GM18907 (cell line): ENCODE results near the gene ANKRD63.

Source experiments
- ATAC-seq: cut with Tn5 transposase; IDR thresholded peaks from one replicate; pipeline ENCODE4 v1.9.1; 2021; ENCODE audit warnings: mild to moderate bottlenecking, moderate library complexity; ENCODE audit not compliant: unreplicated experiment

ANKRD63 gene

DNA sequence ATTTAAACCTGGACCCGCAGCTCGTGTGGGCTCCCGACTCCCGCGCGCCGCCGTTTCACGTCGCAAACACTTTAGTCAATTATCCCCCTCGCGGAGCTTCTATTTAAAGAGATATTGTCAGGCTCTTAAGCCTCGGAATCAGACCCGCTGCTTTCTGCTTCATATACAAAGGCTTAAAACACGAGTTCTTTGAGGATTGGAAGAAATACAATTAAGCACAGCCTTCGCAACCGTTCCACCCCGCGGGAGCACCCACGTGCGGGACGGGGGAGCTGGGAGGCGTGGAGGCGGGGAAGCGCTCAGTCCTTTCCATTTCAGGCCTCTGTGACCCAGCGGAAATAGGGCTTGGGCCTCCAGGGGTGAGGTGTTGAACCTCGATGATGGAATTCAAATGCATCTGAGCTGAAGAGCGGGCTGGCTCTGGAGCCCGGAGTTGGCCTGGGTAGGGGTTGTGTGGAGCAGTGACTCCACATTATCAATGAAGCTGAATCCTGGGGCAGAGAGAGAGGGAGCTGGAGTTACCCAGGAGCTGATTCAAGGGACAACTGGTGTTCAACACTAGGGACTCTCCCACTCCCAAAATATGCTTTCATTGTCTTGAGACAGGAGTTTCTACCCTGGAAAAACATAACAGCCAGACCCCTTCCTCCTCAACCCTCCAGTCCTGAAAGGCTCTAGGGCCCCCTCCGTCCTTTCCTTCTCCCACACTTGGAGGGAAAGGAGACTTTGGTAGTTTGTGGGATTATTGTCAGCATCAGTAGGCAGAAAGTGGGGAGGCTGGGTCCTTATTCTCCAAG lies 2.4 kb downstream of the ANKRD63 start:
- no peak for ATAC-seq

DNA sequence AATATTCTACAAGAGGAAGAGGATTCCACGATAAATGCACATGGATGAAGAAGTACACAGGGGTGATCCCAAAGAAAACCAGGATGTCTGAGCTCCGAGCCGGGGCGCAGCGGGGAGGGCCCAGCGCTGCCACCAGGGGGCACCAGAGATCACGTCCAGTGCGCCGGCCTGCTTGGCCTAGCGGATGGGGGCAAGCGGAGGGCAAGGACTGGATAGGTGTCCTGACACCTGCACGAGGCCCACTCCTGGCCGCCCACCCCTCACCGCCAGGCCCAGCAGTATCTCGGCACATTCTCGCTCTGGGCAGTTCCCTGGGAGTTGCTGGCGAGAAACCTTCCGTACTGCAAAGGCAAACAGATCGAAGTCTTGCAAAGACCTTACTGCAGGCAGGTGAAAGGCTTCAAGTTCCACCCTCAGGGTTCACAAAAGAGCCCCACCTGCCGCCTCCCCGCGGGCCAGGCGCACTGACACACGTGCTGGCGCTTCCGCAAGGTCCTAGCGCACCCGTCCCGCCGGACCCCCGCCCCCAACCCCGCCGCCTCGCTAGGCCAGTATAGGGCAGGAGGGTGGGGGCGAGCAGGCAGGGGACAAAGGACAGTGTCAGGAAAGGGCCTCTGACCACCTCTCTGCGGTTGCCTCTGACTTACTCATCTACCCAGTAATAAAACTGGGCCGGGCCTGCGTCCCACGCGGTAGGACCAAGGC lies 3.3 kb downstream of the ANKRD63 start:
- ATAC-seq: no peak

- no peak for ATAC-seq
Observed at GRCh38 chr15:40278026-40278425, 4.8 kb downstream of the ANKRD63 start.

GRCh38 chr15:40277471-40277870 lies 5.4 kb downstream of the ANKRD63 start:
- ATAC-seq: no peak

DNA sequence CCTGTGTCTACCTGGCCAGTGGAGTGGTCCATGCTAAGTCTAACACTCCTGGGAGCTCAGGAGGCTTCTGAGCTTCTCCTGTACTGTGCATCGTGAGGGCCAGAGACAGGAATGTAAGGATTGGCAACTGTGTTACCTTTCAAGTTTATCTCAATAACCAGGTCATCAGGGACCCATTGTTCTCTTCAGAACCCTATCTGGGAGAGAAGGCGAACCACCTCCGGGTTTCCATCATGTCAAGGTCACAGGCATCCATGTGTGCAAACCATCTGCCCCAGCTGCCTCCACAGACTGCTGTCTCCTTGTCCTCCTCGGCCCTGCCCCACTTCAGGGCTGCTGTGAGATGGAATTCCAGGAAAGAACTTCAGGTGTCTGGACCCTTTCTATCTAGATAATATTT lies 5.9 kb downstream of the ANKRD63 start:
- no peak for ATAC-seq

GRCh38 chr15:40275954-40276353 lies 6.9 kb downstream of the ANKRD63 start:
- ATAC-seq: no peak

DNA sequence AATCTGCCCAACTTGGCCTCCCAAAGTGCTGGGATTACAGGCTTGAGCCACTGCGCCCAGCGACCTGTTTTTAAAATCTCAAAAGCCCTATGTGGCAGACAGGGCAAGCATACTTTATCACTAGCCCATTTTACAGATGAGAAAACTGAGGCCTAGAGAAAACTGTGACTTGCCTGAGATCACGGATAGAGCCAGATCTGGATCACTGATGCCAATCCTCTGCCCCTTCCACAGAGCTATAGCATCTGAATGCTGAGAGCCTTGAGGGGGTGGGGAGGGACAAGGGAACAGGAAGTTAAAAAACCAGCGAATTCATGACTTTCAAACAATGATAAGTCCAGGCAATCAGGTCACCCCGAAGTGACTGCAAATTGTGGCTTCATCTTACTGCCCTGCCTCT lies 7.3 kb downstream of the ANKRD63 start:
- ATAC-seq: no peak

- peak; percentile 59 for ATAC-seq
Observed at GRCh38 chr15:40274350-40275274, 8.3 kb downstream of the ANKRD63 start.

DNA sequence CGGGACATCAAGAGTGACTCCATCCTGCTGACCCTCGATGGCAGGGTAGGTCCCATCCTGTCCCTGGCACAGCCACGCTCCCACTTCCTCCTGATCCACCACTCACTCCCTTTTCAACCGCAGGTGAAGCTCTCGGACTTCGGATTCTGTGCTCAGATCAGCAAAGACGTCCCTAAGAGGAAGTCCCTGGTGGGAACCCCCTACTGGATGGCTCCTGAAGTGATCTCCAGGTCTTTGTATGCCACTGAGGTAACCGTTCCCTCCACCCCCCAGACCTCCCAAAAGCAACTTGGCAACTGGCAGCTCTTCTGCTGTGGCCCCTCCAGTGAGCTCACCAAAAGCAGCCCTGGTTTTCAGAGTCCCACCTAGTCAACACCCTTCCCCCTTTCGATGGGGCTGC lies 9.4 kb downstream of the ANKRD63 start:
- no peak for ATAC-seq

DNA sequence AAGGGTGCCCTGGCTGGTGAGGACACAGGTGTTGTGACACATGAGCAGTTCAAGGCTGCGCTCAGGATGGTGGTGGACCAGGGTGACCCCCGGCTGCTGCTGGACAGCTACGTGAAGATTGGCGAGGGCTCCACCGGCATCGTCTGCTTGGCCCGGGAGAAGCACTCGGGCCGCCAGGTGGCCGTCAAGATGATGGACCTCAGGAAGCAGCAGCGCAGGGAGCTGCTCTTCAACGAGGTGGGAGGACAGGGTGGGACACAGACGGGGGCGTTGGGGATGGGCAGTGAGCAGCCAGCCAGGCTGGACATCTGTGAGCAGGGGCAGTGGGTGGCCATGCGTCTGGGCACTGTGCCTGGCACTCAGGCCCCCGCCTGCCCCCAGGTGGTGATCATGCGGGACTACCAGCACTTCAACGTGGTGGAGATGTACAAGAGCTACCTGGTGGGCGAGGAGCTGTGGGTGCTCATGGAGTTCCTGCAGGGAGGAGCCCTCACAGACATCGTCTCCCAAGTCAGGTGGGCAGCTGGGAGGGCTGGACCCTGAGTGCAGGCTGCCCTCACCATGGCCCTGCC lies 10.3 kb downstream of the ANKRD63 start:
- no peak for ATAC-seq

GRCh38 chr15:40271685-40272484 lies 11.0 kb downstream of the ANKRD63 start:
- ATAC-seq: no peak

DNA sequence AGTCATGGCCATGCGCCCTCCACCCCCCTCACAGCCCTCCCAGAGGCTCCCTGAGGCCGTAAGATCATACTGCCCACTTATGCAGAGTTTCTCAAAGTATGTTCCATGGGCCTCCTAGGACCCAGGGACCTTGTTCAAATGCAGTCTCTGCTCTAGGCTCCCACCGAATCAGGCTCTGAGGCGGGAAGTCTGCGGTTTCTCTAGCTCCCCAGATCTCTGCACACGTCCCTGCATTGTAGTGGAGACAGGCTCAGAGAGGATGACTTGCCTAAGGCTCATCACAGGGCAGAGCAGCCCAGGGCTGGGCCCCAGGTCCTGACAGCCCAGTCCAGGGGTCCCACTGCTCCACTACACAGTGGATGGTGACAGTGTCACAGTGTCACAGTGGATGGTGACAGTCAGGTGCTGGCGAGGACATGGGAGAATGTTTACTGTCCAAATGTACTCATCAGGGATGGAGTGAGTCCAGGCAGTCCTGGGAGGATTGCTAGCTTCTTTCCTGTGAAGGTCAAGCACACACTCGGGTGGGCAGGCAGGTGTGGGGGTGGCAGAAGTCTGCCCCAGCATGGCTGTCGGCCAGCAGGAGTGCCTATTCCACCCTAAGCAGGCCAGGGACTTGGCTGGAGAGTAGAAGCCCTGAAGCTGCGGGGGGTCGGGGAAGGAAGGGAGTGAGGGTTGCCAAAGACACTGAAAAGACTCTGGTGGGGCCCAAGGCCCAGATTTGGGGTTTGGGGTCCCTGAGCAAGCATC lies 12.4 kb downstream of the ANKRD63 start:
- ATAC-seq: no peak

DNA sequence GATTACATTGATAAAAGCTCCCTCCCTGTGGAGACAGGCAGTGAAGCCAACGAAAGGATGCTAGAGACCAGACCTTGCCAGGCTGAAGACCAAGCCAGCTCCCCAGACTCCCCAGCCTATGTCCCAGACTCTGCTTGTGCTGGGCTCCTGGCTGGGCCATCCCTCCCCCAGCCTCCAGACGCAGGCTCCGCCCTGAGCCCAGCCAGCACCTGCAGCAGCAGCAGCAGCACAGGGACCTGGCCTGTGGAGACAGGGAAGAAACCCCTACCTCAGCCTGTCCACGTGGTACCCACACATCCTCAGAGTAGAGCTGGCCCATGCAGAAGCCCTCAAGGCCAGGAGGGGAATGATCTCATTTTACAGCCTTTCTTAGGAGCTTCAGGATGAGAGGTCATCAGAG lies 13.3 kb downstream of the ANKRD63 start:
- ATAC-seq: no peak

- no peak for ATAC-seq
Observed at GRCh38 chr15:40267670-40268069, 15.2 kb downstream of the ANKRD63 start.

DNA sequence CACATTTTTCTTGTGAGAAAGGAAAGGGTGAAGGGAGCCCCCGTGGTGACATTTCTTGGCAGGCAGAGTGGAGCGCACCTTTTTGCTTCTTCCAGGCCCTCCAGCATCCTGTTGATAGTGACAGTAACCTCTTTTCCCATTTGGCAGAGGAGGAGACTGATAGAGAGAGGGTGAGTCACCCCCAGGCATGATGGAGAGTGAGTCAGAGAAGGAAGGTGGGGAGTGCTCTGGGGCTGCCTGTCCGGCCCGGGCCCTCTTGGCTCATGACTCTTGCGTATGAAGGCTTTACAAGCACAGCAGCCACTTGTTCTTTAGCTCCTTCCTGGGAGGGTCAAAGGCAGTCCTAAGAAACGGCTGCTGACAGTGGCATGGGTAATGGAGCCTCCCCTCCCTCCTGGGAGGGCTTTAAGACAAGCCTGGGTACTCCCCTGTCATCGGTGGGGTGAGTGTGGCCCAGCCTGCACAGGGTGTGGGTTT lies 16.0 kb downstream of the ANKRD63 start:
- ATAC-seq: no peak

- ATAC-seq: no peak
Observed at GRCh38 chr15:40265875-40266274, 17.0 kb downstream of the ANKRD63 start.

DNA sequence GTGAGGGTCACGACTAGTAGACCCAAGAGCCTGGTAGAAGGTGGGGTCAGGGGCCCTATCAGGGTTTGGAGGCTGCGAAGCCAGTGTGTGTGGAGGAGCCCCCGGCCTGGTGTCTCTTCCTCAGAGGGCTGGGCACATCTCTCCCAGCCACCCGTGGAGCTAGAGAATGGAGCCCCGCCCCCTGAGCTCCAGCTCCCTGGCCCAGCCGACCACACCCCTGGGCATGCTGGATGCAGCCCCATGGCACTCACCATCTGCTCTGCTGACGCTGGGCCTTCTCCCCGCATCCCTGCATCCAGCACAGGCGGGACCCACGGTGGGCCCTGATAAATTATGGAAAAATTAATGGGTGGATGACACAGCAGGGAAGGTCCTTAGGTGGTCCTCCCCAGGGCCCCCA lies 17.5 kb downstream of the ANKRD63 start:
- ATAC-seq: no peak

GRCh38 chr15:40264321-40265153 lies 18.3 kb downstream of the ANKRD63 start:
- ATAC-seq: no peak
